HepG2 (cell line): Measurements from ENCODE around the gene PURB. TPM values are rescaled to one million over a fixed set of nuclear protein-coding genes. Genes with fewer than 3 reads are reported as not detected.
A peak's percentile ranks its signal among the peaks of the same experiment; 100 is the strongest.

ENCODE experiments used
- CCAR2 ChIP-seq: fragments of 200-400 bp; formaldehyde crosslinking; optimal IDR thresholded peaks from 2 replicates; pipeline ENCODE3; 2018; ENCODE audit warnings: low read depth, mild to moderate bottlenecking, low read length, moderate library complexity
- CREB1 ChIP-seq, 2 experiments: fragments of 450-650 bp in 1 of 2; IDR thresholded peaks; 2 replicates each; pipeline ENCODE4 v1.6.1; 2016 to 2017; ENCODE audit warnings: control low read depth in 1 of 2, mild to moderate bottlenecking in 1 of 2, missing compliant biosample characterization in 1 of 2, missing genetic modification characterization in 1 of 2
- FLYWCH1 ChIP-seq: sonication (generic); formaldehyde crosslinking; IDR thresholded peaks from 2 replicates; pipeline ENCODE4 v1.8.1; 2023; ENCODE audit warnings: mild to moderate bottlenecking, missing genetic modification reagents
- GATA4 ChIP-seq: sonication (generic); IDR thresholded peaks from 2 replicates; pipeline ENCODE4 v1.6.1; 2016; ENCODE audit warnings: antibody characterized with exemption, low read depth, borderline replicate concordance
- HNRNPH1 ChIP-seq: fragments of 200-400 bp; formaldehyde crosslinking; optimal IDR thresholded peaks from 2 replicates; pipeline ENCODE3; 2017; ENCODE audit warnings: mild to moderate bottlenecking, low read depth, low read length
- HOXA3 ChIP-seq: sonication (generic); formaldehyde crosslinking; IDR thresholded peaks from 2 replicates; pipeline ENCODE4 v1.5.0; 2020; ENCODE audit warnings: missing genetic modification reagents
- KAT8 ChIP-seq: IDR thresholded peaks from 2 replicates; pipeline ENCODE4 v1.6.1; 2016; ENCODE audit warnings: missing genetic modification reagents, missing compliant biosample characterization
- KDM5B ChIP-seq: sonication (generic); formaldehyde crosslinking; IDR thresholded peaks from 2 replicates; pipeline ENCODE4 v1.4.0; 2020; ENCODE audit warnings: missing genetic modification reagents, mild to moderate bottlenecking, borderline replicate concordance
- KLF16 ChIP-seq, 2 experiments: sonication (generic) in 1 of 2; formaldehyde crosslinking in 1 of 2; IDR thresholded peaks; 2 replicates each; pipeline versions ENCODE4 v1.6.1 to v1.8.0; 2016 to 2023; ENCODE audit warnings: missing genetic modification reagents in 2 of 2, missing compliant biosample characterization in 1 of 2
- NFATC3 ChIP-seq: sonication (generic); formaldehyde crosslinking; IDR thresholded peaks from 2 replicates; pipeline ENCODE4 v1.5.1; 2020; ENCODE audit warnings: mild to moderate bottlenecking, missing genetic modification reagents
- NR2F6 ChIP-seq, 2 experiments: IDR thresholded peaks; 2 replicates each; pipeline ENCODE4 v1.6.1; 2016; ENCODE audit warnings: antibody characterized with exemption in 1 of 2, mild to moderate bottlenecking in 1 of 2
- TAF1 ChIP-seq: sonication (generic); formaldehyde crosslinking; IDR thresholded peaks from 2 replicates; pipeline ENCODE4 v1.4.0; 2020; ENCODE audit warnings: missing genetic modification reagents
- TCF7L2 ChIP-seq: IDR thresholded peaks from 2 replicates; pipeline ENCODE4 v1.6.1; 2011; ENCODE audit warnings: mild to moderate bottlenecking, low read depth, low read length, moderate library complexity
- TMF1 ChIP-seq: sonication (generic); formaldehyde crosslinking; IDR thresholded peaks from 2 replicates; pipeline ENCODE4 v1.8.1; 2022; ENCODE audit warnings: low read depth, missing genetic modification reagents
- ZBTB1 ChIP-seq: sonication (generic); formaldehyde crosslinking; IDR thresholded peaks from 2 replicates; pipeline ENCODE4 v1.4.0; 2020; ENCODE audit warnings: missing genetic modification reagents, borderline replicate concordance
- ZNF510 ChIP-seq: sonication (generic); formaldehyde crosslinking; IDR thresholded peaks from 2 replicates; pipeline ENCODE4 v1.4.0; 2020; ENCODE audit warnings: low read depth, mild to moderate bottlenecking, missing genetic modification reagents
- polyA plus RNA-seq, 8 experiments: library from polyadenylated mRNA; depleted of rRNA in 3 of 8; stranded (reverse) in 7 of 8; unstranded in 1 of 8; fragments of >200 nt; fragmentation: Illumina TruSeq in 4 of 8; extraction: Trizol in 4 of 8; gene quantifications; 2 replicates each; pipeline versions ENCODE4 v1.2.1 to v1.2.3, GENCODE V29; 2011 to 2016; ENCODE audit warnings: low read depth in 4 of 8, missing spikeins in 1 of 8, mixed read lengths in 1 of 8; ENCODE audit not compliant: insufficient read depth in 1 of 8
- total RNA-seq, 5 experiments: library from RNA; depleted of rRNA; stranded (reverse); fragments of >200 nt; fragmentation: Illumina TruSeq; extraction: Trizol; gene quantifications; 2 replicates each; pipeline ENCODE4 v1.2.3, GENCODE V29; 2016; ENCODE audit warnings: low read depth in 1 of 5
- TF ChIP-seq, protein P1 (sequence below): sonication (generic); formaldehyde crosslinking; IDR thresholded peaks from 2 replicates; pipeline ENCODE4 v1.4.0; 2020; ENCODE audit warnings: missing genetic modification reagents
- TF ChIP-seq, protein P2 (sequence below): sonication (generic); formaldehyde crosslinking; IDR thresholded peaks from 2 replicates; pipeline ENCODE4 v1.5.0; 2020; ENCODE audit warnings: mild to moderate bottlenecking, missing genetic modification reagents, moderate library complexity
- TF ChIP-seq, protein P3 (sequence below): sonication (generic); formaldehyde crosslinking; IDR thresholded peaks from 2 replicates; pipeline ENCODE4 v1.9.0; 2021; ENCODE audit warnings: missing genetic modification reagents, borderline replicate concordance

The PURB gene
- total and polyA plus RNA-seq, 2 of the 13 experiments (the other 11 are each of a cell fraction or from before 2014, with no cell fraction given) = 2.3 to 4.3 TPM

DNA sequence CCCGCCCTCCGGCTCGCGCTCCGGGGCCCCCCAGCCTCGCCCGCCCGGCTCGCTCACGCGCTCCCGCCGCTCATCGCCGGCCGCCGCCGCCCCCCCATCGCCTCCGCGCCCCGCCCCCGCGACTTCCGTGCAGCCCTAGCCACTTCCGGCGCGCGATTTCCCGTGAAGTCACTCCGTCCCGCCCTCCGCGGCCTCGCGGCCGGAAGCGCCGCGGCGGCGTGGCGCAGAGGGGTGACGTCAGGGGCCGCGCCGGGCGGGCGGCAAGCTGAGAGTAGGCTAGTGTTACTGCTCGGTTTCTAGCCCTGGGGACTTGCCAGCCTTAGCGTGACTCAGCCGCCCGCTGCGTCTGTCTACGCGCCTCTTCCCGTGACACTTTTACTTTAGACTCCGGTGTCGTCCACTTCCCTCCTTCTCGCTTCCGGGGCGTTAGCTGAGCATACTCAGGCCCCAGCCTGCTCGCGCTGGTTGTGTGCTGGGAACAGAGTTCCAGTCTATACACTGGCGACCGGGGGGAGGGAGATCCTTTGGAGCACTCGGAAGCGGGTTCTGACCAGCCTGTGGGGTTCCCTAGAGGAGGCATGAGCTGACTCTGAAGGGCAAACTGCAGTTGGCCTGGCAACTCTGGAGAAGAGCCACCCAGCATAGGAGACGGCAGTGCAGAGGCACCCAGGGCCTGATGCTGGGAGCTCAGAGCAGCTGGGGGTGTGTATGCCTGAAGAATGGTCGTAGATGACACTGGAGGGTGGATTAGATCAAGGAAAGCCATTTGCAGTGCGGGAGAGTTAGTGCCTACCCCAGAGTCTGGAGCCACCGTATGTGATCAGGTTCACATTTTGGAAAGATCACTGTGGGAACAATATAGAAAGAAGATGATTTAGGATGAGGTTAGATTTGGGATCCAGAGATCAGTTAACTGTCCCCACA lies at the start of gene PURB (continued):
- no peak for TF ChIP-seq ZBTB1 (CRISPR knock-in tag)
- TF ChIP-seq TAF1 (CRISPR knock-in tag) = peak; percentile 71; the same call in 1 of the 2 replicates
- TF ChIP-seq TMF1 (CRISPR knock-in tag) = peak; percentile 81; the same call in 1 of the 2 replicates
- peak; percentile 97 for TF ChIP-seq KAT8 (CRISPR knock-in tag)
- TF ChIP-seq, protein P1, sequence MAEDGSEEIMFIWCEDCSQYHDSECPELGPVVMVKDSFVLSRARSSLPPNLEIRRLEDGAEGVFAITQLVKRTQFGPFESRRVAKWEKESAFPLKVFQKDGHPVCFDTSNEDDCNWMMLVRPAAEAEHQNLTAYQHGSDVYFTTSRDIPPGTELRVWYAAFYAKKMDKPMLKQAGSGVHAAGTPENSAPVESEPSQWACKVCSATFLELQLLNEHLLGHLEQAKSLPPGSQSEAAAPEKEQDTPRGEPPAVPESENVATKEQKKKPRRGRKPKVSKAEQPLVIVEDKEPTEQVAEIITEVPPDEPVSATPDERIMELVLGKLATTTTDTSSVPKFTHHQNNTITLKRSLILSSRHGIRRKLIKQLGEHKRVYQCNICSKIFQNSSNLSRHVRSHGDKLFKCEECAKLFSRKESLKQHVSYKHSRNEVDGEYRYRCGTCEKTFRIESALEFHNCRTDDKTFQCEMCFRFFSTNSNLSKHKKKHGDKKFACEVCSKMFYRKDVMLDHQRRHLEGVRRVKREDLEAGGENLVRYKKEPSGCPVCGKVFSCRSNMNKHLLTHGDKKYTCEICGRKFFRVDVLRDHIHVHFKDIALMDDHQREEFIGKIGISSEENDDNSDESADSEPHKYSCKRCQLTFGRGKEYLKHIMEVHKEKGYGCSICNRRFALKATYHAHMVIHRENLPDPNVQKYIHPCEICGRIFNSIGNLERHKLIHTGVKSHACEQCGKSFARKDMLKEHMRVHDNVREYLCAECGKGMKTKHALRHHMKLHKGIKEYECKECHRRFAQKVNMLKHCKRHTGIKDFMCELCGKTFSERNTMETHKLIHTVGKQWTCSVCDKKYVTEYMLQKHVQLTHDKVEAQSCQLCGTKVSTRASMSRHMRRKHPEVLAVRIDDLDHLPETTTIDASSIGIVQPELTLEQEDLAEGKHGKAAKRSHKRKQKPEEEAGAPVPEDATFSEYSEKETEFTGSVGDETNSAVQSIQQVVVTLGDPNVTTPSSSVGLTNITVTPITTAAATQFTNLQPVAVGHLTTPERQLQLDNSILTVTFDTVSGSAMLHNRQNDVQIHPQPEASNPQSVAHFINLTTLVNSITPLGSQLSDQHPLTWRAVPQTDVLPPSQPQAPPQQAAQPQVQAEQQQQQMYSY (CRISPR knock-in tag) = no peak
- TF ChIP-seq NR2F6 (IDR thresholded peaks at IDR 0.05) = no peak
- no peak for TF ChIP-seq NR2F6 (CRISPR knock-in tag; IDR thresholded peaks at IDR 0.05)
- peak in 1 of 2 experiments; percentile 62; a peak in 2 of 4 replicates for TF ChIP-seq KLF16 (CRISPR knock-in tag; IDR thresholded peaks at IDR 0.05)
- peak; percentile 98 for TF ChIP-seq HOXA3
- no peak for TF ChIP-seq CCAR2
- TF ChIP-seq GATA4 = no peak
- TF ChIP-seq, protein P2, sequence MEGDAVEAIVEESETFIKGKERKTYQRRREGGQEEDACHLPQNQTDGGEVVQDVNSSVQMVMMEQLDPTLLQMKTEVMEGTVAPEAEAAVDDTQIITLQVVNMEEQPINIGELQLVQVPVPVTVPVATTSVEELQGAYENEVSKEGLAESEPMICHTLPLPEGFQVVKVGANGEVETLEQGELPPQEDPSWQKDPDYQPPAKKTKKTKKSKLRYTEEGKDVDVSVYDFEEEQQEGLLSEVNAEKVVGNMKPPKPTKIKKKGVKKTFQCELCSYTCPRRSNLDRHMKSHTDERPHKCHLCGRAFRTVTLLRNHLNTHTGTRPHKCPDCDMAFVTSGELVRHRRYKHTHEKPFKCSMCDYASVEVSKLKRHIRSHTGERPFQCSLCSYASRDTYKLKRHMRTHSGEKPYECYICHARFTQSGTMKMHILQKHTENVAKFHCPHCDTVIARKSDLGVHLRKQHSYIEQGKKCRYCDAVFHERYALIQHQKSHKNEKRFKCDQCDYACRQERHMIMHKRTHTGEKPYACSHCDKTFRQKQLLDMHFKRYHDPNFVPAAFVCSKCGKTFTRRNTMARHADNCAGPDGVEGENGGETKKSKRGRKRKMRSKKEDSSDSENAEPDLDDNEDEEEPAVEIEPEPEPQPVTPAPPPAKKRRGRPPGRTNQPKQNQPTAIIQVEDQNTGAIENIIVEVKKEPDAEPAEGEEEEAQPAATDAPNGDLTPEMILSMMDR (CRISPR knock-in tag) = no peak
- TF ChIP-seq TCF7L2 = no peak
- peak; percentile 28; the same call in 1 of the 2 replicates for TF ChIP-seq KDM5B (CRISPR knock-in tag)
- TF ChIP-seq NFATC3 (CRISPR knock-in tag) = 0 out of 2 replicates have a peak, but pooled peaks have one; percentile 27
- 0 out of 2 replicates have a peak, but pooled peaks have one; percentile 45 for TF ChIP-seq ZNF510 (CRISPR knock-in tag)
- TF ChIP-seq HNRNPH1 = no peak
- TF ChIP-seq FLYWCH1 (CRISPR knock-in tag) = no peak
- TF ChIP-seq, protein P3, sequence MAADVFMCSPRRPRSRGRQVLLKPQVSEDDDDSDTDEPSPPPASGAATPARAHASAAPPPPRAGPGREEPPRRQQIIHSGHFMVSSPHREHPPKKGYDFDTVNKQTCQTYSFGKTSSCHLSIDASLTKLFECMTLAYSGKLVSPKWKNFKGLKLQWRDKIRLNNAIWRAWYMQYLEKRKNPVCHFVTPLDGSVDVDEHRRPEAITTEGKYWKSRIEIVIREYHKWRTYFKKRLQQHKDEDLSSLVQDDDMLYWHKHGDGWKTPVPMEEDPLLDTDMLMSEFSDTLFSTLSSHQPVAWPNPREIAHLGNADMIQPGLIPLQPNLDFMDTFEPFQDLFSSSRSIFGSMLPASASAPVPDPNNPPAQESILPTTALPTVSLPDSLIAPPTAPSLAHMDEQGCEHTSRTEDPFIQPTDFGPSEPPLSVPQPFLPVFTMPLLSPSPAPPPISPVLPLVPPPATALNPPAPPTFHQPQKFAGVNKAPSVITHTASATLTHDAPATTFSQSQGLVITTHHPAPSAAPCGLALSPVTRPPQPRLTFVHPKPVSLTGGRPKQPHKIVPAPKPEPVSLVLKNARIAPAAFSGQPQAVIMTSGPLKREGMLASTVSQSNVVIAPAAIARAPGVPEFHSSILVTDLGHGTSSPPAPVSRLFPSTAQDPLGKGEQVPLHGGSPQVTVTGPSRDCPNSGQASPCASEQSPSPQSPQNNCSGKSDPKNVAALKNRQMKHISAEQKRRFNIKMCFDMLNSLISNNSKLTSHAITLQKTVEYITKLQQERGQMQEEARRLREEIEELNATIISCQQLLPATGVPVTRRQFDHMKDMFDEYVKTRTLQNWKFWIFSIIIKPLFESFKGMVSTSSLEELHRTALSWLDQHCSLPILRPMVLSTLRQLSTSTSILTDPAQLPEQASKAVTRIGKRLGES = no peak
- peak; percentile 98 for TF ChIP-seq CREB1 (IDR thresholded peaks at IDR 0.05)
- TF ChIP-seq CREB1 (CRISPR knock-in tag; IDR thresholded peaks at IDR 0.05) = peak; percentile 93
